DMS153 treated with DMSO at 0.1 percent for 48 hours (cell line): ENCODE measurements around the gene SH3RF1.
"Not testable (repeated sequence)": the region's sequence is repeated elsewhere in the genome, so short reads cannot be mapped to it uniquely, and the experiment has no call there.

Experiments used
- DNase-seq: peaks from one replicate; lab custom pipeline; 2025; ENCODE audit not compliant: unreplicated experiment; lab: John Stamatoyannopoulos, UW

The SH3RF1 gene

GRCh38 chr4:169229571-169230028, 41.2 kb downstream of the SH3RF1 start:
- no peak for DNase-seq

GRCh38 chr4:169228076-169228475, 42.7 kb downstream of the SH3RF1 start:
- no peak for DNase-seq

- DNase-seq, result no peak
These were observed 44.2 kb downstream of the SH3RF1 start for GRCh38 chr4:169226565-169226964.

GRCh38 chr4:169225812-169226211, 44.9 kb downstream of the SH3RF1 start:
- no peak for DNase-seq

- DNase-seq, result no peak
These were observed 45.6 kb downstream of the SH3RF1 start for GRCh38 chr4:169225058-169225751.

GRCh38 chr4:169222761-169223160, 48.0 kb downstream of the SH3RF1 start:
- DNase-seq, result no peak

GRCh38 chr4:169221662-169222061, 49.1 kb downstream of the SH3RF1 start:
- no peak for DNase-seq

GRCh38 chr4:169220854-169221411, 49.8 kb downstream of the SH3RF1 start:
- no peak for DNase-seq

GRCh38 chr4:169220447-169220846, 50.3 kb downstream of the SH3RF1 start:
- no peak for DNase-seq

- DNase-seq, result no peak
These were observed 51.3 kb downstream of the SH3RF1 start for GRCh38 chr4:169219440-169219839.

- no peak for DNase-seq
These were observed 55.1 kb downstream of the SH3RF1 start for GRCh38 chr4:169215656-169216055.

- DNase-seq, result no peak
These were observed 57.8 kb downstream of the SH3RF1 start for GRCh38 chr4:169212981-169213380.

- no peak for DNase-seq
These were observed 60.1 kb downstream of the SH3RF1 start for GRCh38 chr4:169210504-169211118.

- no peak for DNase-seq
These were observed 61.3 kb downstream of the SH3RF1 start for GRCh38 chr4:169209388-169209883.

- DNase-seq, result no peak
These were observed 62.2 kb downstream of the SH3RF1 start for GRCh38 chr4:169208516-169208915.

- no peak for DNase-seq
These were observed 62.7 kb downstream of the SH3RF1 start for GRCh38 chr4:169208090-169208455.

GRCh38 chr4:169207436-169208089, 63.2 kb downstream of the SH3RF1 start:
- no peak for DNase-seq

- DNase-seq, result no peak
These were observed 65.0 kb downstream of the SH3RF1 start for GRCh38 chr4:169205744-169206080.

GRCh38 chr4:169205075-169205743, 65.5 kb downstream of the SH3RF1 start:
- DNase-seq, result no peak

GRCh38 chr4:169203891-169204290, 66.9 kb downstream of the SH3RF1 start:
- DNase-seq, result no peak

GRCh38 chr4:169203278-169203677, 67.5 kb downstream of the SH3RF1 start:
- not testable (repeated sequence) for DNase-seq
